Fibroblast of lung (primary cell): ENCODE data around the gene CAPN15. TPM values are rescaled to one million over a fixed set of nuclear protein-coding genes. Genes with fewer than 3 reads are reported as not detected.
A peak's percentile ranks its signal among the peaks of the same experiment; 100 is the strongest.

Experiments used
- DNase-seq, 2 donors: peaks; one replicate each; pipeline versions ENCODE4 v3.0.0 to v3.0.0-alpha.2; 2010; ENCODE audit warnings: low read depth in 2 of 2
- H2AFZ ChIP-seq: 2 replicates; pipeline ENCODE4 v1.5.1; 2012; ENCODE audit warnings: low read length, control low read depth, inconsistent platforms
- H3K27ac ChIP-seq: 2 replicates; pipeline ENCODE4 v1.5.1; 2011; ENCODE audit warnings: low read length, control low read depth; ENCODE audit not compliant: insufficient read depth
- H3K27me3 ChIP-seq: 2 replicates; pipeline ENCODE4 v1.5.1; 2011; ENCODE audit warnings: mild to moderate bottlenecking, low read length; ENCODE audit not compliant: control insufficient read depth, insufficient read depth
- H3K36me3 ChIP-seq: 2 replicates; pipeline ENCODE4 v1.5.1; 2011; ENCODE audit warnings: low read length; ENCODE audit not compliant: control insufficient read depth, insufficient read depth
- H3K4me1 ChIP-seq: 2 replicates; pipeline ENCODE4 v1.5.1; 2011; ENCODE audit warnings: low read length; ENCODE audit not compliant: control insufficient read depth, insufficient read depth; ENCODE audit errors: extremely low read depth
- H3K4me2 ChIP-seq: 2 replicates; pipeline ENCODE4 v1.5.1; 2011; ENCODE audit warnings: low read length, control low read depth; ENCODE audit not compliant: insufficient read depth; ENCODE audit errors: extremely low read depth
- H3K4me3 ChIP-seq, 4 experiments: fragments of 200-600 bp in 1 of 4; sonication (generic) in 1 of 4; replicated peaks in 1 of 4; 2 replicates each; pipeline ENCODE4 v1.5.1; 2011 to 2016; ENCODE audit warnings: low read length in 4 of 4, low read depth in 3 of 4, mild to moderate bottlenecking in 3 of 4, control low read depth in 2 of 4, inconsistent platforms in 1 of 4, mixed read lengths in 1 of 4; ENCODE audit not compliant: insufficient read depth in 1 of 4; ENCODE audit errors: control extremely low read depth in 1 of 4
- H3K79me2 ChIP-seq: 2 replicates; pipeline ENCODE4 v1.5.1; 2012; ENCODE audit warnings: mild to moderate bottlenecking, low read length, inconsistent platforms; ENCODE audit not compliant: control insufficient read depth, insufficient read depth
- H3K9ac ChIP-seq: 2 replicates; pipeline ENCODE4 v1.5.1; 2011; ENCODE audit warnings: mild to moderate bottlenecking, low read length, control low read depth; ENCODE audit not compliant: insufficient read depth
- H3K9me3 ChIP-seq: 2 replicates; pipeline ENCODE4 v1.5.1; 2012; ENCODE audit warnings: low read depth, low read length; ENCODE audit not compliant: control insufficient read depth, insufficient read depth
- H4K20me1 ChIP-seq: 2 replicates; pipeline ENCODE4 v1.5.1; 2011; ENCODE audit warnings: low read length; ENCODE audit not compliant: control insufficient read depth, insufficient read depth; ENCODE audit errors: extremely low read depth
- CTCF ChIP-seq, 2 donors: IDR thresholded peaks in 1 of 2; conservative IDR thresholded peaks in 1 of 2; 1 replicate in 1 of 2; 2 replicates in 1 of 2; pipeline ENCODE4 v1.5.1; 2011 to 2012; ENCODE audit warnings: low read length in 2 of 2, control low read depth in 1 of 2, inconsistent platforms in 1 of 2, low read depth in 1 of 2, mild to moderate bottlenecking in 1 of 2
- EZH2 ChIP-seq: IDR thresholded peaks from 2 replicates; pipeline ENCODE4 v1.5.1; 2012; ENCODE audit warnings: low read length, control low read depth, mild to moderate bottlenecking; ENCODE audit errors: missing control alignments
- polyA plus RNA-seq, 2 donors: library from polyadenylated mRNA; depleted of rRNA in 1 of 2; stranded (reverse) in 1 of 2; unstranded in 1 of 2; fragments of >200 nt; gene quantifications; 2 replicates each; pipeline ENCODE4 v1.2.1, GENCODE V29; 2011 to 2012; ENCODE audit warnings: missing spikeins in 1 of 2
- total RNA-seq: library from RNA; depleted of rRNA; stranded (reverse); fragments of >200 nt; gene quantifications from 2 replicates; pipeline ENCODE4 v1.2.1, GENCODE V29; 2014

The CAPN15 gene
- total and polyA plus RNA-seq, 2 donors (not counting 1 experiment from before 2014, with no cell fraction given), result 4.1 to 21.3 TPM

GRCh38 chr16:568401-569258 lies 41.1 kb downstream of the CAPN15 start:
- no peaks in the 10 kb centered on the region for H3K9me3 ChIP-seq
- TF ChIP-seq EZH2 (no peak), CTCF (conservative IDR thresholded peaks at IDR 0.05 in 1 of 2, IDR thresholded peaks at IDR 0.05 in 1 of 2; ENCODE audit: low read depth in 1 of 2, low read length in 2 of 2) (no peak)
- no peaks in the 10 kb centered on the region for H3K27me3 ChIP-seq
- no peak overlapping the region for H3K9ac ChIP-seq
- no peak for DNase-seq
- peaks cover 17% of the 10 kb centered on the region for H3K4me1 ChIP-seq
- peaks cover 10% of the 10 kb centered on the region for H3K79me2 ChIP-seq
- H4K20me1 ChIP-seq, result no peaks in the 10 kb centered on the region
- peak overlapping the region; percentile 51 for H3K27ac ChIP-seq
- H3K4me2 ChIP-seq, result peak overlapping the region; percentile 68
- H3K4me3 ChIP-seq, result peak overlapping the region in 1 of 4 experiments; percentile 81
- H3K36me3 ChIP-seq, result no peaks in the 10 kb centered on the region
- H2AFZ ChIP-seq, result no peak overlapping the region

GRCh38 chr16:569445-570254 lies 42.1 kb downstream of the CAPN15 start, which contains the start of gene PIGQ:
PIGQ (plus strand) TSS chr16:569968; CDS start chr16:574075, 4,107 bp downstream.
- Histone ChIP-seq H3K4me2 (peak within 1 kb of the TSS; percentile 88), H3K4me1 (peaks cover 17% of the 10 kb centered on the region), H3K36me3 (peaks cover 4% of the 10 kb centered on the region), H3K27me3 (no peaks in the 10 kb centered on the region), H3K9me3 (no peaks in the 10 kb centered on the region), H3K79me2 (peaks cover 10% of the 10 kb centered on the region), H3K27ac (peak within 1 kb of the TSS; percentile 57), H2AFZ (peak within 1 kb of the TSS; percentile 55), H3K4me3 (peak within 1 kb of the TSS; percentile 78 to 87 (median 82)), H3K9ac (peak within 1 kb of the TSS; percentile 77), H4K20me1 (no peaks in the 10 kb centered on the region)
- no peak for TF ChIP-seq EZH2
- TF ChIP-seq CTCF (conservative IDR thresholded peaks at IDR 0.05 in 1 of 2, IDR thresholded peaks at IDR 0.05 in 1 of 2; ENCODE audit: low read depth in 1 of 2, low read length in 2 of 2), result no peak
- peak; percentile 47 to 63 for DNase-seq
